ENCODE measurements around the gene CCS.
"Not testable (repeated sequence)": the region's sequence is repeated elsewhere in the genome, so short reads cannot be mapped to it uniquely, and the experiment has no call there.

The CCS gene

DNA sequence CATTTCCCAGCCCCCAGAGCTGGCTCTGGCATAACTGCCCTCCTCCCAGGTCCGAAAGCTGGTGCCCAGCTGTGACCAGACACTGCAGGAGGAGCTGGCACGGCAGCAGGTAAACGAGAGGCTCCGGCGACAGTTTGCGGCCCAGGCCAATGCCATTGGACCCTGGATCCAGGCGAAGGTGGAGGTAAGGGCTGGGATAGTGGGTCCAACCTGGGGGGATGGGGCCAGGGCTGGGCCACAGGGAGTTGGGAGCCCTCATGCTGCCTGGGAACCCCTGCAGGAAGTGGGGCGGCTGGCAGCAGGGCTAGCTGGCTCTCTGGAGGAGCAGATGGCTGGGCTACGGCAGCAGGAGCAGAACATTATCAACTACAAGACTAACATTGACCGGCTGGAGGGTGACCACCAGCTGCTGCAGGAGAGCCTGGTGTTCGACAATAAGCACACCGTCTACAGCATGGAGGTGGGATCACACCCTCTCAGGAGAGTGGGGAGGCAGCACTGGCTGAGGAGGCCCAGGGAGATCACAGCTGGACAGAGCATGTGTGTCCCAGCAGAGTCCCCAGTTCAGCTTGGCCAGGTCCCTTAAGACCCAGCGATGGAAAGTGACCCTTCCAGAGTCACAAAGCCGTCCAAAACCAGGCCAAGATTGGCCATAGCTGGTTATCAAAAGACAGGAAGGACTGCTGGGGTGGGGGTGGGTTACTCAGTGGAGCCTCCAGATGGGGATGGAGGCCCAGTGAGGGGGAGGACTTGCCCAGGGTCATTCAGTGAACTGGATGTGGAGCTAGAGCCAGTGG is 31.6 kb upstream of the CCS start:
- DNase-seq = no peak

DNA sequence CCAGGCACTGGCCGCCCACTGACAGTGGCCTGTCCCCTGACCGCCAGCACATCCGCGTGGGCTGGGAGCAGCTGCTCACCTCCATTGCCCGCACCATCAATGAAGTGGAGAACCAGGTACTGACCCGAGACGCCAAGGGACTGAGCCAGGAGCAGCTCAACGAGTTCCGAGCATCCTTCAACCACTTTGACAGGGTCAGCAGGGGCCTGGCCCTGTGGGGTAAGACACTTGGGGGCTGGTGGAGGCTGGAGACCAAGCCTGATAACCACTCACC is 31.1 kb upstream of the CCS start:
- DNase-seq = no peak

DNA sequence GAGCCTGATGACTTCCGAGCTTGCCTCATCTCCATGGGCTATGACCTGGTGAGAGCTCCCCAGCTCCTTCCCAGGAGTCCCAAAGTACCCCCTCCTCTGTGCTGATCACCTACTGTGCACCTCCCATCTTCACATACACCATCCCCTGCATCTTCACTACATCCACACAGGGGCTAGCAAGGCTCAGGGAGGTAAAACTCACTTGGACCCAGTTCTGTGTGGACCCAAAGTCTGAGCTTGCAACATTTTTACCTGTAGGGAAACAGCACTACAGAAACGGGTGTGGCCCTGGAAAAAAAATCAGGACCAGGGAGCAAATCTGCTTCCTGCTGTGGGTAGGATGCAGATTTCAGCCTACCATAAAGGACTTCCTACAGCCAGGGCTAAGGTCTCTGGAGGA is 30.7 kb upstream of the CCS start:
- DNase-seq = no peak

DNA sequence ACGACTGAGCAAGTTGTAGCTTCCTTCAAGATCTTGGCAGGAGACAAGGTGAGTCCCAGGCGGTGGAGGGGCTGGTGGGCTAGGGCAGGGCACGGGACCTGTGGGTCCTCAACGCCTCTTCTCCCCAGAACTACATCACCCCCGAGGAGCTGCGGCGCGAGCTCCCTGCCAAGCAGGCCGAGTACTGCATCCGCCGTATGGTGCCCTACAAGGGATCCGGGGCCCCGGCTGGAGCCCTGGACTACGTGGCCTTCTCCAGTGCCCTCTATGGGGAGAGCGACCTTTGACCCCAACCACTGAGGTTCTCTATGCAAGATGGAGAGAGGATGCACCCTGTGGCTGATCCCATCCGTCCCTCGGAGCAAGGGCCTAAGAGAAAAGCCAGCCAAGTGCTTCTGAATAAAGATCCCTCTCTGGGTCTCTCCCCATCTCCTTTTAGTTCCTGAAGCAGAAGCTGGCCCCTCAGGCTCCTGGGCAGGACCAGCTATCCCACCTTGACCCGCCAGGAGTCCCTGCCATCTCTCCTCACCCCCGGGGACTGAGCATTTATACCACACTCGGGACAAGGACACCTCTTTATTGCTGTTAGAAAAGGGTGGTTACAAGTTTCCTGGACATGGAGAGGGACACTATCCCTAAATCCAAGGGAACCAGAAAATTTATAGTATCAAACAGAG is 29.9 kb upstream of the CCS start:
- no peak for DNase-seq

DNA sequence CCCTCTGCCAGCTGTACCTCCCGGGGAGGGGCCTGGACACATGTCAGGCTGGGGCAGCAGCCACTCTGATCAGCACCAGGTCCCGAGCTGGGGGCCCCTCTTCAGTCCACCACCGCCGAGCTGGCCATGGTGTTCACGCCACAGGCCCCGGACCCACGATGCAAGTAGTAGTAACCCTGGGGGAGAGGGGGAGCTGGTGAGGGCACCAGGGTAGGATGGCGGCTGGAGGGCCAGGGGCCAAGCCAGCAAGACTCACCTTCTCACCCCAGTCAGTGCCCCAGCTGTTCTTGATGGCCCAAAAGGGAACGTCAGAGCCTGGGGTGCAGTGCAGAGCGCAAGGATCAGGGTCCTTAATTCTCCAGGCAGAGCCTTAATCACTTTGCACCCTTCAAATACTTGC is 29.2 kb upstream of the CCS start:
- no peak for DNase-seq

DNA sequence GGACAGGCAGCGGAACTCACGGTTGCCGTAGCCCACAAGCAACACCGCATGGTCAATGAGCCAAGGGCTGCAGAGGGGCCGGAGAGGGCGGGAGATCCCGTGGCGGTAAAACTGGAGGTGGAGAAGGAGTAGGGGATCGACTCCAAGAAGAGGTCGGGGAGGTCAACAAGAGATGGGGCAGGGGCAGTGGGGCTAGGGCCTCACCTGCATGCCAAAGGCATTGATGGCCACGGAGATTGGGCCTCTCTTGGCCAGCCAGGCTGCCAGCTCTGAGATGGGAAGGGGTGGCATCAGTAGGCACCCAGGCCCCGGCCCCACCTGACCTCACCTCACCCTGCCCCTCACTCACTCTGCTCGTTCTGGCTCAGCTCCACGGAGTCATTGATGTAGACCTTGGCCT is 28.4 kb upstream of the CCS start:
- DNase-seq = no peak

DNA sequence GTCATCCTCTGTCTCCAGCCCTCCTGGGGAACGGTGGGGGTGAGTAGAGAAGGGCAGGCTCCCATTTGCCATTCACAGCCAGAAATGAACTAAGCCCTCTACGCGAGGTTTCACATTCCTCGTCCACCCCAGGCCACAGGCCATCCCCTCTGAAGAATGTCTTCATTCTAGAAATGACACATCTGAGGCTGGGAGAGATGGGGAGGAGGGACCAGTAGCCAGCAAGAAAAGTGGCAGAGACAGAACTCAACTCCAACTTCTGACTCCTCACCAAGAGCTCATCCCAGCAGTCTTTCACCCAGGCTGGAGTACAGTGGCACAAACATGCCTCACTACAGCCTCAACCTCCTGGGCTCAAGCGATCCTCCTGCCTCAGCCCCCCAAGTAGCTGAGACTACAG is 28.0 kb upstream of the CCS start:
- no peak for DNase-seq

DNA sequence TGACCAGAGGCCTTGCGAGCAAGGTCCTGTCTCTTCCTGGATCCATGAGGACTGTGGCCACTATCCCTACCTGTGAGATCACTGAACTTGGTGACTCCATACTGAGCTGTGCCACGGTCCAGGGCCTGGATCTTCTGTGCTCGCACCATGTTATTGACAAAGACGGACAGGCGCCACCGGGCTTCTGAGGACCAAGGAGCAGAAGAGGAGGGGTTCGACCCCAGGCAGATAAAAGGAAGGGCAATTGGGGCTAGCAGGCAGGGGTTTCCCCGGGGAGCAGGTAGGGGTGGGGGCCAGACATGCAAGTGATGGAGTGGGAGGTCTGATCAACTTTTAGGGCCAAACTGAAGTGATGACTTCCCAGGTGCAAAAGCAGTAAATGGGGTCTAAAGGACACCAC is 26.8 kb upstream of the CCS start:
- no peak for DNase-seq

DNA sequence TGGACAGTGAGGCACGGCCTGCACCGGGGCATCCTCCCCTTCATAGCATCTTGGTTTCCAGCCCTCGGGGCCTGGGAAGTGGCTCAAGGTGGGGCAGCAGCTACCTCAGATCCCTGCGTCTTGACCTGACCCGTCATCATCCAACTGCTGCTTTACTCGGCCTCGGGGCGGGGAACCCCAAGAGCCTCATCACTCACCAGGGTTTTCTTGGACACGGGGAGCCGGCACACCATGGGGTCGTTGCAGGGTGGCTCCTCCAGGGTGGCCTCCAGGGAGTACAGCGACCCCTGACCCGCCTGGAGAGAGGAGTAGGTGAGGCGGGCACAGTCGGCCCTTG is 25.2 kb upstream of the CCS start:
- DNase-seq = no peak

DNA sequence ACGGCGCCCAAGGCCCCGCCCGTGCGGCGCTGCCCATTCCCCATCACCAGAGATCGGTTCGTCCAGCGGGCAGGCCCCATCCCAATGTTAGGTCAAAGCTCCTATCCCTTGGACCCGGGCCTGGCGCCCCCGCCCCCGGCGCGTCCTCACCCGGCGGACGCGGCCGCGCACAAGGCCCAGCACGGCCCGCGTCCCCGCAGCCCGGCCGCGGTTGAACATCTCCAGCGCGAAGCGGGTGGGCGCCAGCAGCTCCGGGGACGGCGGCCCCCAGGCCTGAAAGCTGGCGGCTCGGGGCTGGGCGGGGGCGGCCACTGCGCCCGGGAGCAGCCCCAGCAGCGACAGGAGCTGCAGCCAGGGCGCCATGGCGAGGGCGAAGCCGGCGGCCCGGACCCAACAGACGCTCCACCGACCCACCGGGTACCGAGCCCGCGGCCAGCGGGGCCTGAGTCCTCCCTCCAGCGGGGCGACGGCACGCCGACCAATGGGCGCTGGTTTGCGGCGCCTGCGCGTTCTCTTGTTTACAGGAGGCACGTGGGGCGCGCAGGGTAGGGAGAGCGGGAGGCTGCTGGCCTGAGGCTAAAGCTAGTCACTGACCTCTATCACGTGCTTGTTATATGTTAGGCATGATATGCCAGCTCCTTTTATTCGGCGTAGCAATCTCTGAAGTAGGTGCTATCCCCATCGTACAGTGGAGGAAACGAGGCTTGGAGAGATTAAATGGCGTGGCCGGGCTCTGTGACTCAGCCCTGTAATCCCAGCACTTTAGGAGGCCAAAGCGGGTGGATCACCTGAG is 24.7 kb upstream of the CCS start, which contains the start of gene CTSF:
CTSF (minus strand) TSS at position 483 of the 793 bp plus-strand sequence; CDS start at position 363, 120 bp downstream.
- DNase-seq = peak; percentile 31 to 53

DNA sequence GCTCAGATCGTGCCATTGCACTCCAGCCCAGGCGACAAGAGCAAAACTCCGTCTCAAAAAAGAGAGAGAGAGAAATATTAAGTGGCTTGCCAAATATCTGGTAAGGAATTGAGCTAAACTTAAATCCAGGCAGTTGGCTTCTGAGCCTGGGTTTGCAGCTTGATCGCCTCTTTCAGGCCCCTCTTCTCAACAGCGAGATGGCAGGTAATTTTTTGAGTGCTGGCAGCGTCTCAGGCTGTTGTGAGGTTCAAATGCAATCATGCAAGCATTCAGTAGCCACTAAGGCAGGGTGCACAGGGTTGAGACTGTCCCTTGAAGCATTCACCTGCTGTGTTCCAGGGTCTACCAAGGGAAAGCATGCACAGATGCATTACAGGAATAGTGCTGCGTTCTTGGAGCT is 23.9 kb upstream of the CCS start:
- DNase-seq = no peak

DNA sequence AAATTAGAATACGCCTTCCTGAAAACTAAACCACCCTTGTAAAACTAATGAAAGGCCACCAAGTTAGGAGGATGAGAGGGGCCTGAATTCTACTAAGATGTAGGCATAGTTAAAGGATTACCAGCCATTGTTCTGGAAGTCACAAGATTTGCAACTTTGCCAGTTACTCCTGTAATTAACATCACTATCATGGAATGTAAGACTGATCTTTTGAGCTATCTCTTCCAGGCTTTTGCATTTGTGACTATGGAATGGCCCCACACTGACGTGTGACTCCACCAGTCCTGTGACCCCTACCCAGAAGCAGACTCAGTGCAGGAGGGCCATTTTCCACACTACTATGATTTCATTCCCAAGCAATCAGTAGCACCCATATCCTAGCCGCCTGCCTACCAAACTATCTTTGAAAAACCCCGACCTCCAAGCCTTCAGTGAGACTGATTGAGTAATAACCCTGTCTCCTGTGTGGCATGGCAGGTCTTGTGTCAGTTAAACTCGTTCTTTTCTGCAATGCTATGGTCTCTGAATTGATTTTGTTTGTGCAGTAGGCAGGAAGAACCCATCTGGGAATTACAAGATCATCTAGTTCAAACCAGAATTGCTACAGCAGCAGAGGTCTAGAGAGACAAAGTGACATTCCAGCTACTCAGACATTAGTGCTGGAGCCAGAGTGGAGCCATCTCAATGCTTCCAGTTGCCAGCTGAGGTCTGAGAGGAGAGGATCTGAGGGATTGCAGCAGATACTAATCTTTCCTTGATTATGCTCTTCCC is 22.7 kb upstream of the CCS start:
- DNase-seq = no peak

DNA sequence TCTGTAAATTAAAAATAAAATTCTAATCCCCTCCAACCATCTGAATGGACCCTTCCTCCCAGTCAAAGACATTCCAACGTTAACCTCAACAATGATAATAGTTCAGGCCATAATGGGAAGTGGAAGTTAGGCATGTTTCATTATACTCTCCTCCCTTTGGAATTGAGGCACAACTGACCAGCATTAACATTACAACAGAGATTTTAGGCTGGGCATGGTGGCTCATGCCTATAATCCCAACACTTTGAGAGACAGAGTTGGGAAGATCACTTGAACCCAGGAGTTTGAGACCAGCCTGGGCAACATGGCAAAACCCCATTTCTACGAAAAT is 22.2 kb upstream of the CCS start:
- DNase-seq = no peak

DNA sequence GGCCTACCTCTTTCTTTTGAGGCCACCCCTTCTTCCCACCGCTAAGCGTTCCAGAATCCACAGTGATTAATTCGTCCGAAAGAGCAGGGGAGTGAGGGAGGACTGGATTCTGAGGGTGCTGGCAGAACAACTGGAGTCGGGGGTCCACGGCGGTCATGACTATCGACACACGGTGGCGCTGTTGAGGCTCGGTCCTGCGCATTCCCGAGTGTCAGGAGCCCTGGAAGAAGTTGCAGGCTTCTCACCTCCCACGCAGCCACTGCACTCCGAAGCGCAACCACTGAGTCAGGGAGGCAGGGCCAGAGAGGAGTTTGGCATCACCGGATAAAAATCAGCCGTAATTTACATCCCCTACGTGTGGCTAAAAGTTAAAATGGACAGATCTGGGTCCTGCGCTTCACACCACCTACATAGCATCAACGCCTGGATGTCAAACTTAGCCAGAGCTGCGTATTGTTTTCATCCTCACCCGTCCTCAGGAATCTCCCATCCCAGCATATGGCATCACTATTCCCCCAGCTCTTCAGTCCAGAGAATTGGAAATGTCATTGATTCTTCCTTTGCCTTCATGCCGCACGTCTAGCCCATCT is 13.9 kb upstream of the CCS start:
- peak; percentile 17 to 26 for DNase-seq

DNA sequence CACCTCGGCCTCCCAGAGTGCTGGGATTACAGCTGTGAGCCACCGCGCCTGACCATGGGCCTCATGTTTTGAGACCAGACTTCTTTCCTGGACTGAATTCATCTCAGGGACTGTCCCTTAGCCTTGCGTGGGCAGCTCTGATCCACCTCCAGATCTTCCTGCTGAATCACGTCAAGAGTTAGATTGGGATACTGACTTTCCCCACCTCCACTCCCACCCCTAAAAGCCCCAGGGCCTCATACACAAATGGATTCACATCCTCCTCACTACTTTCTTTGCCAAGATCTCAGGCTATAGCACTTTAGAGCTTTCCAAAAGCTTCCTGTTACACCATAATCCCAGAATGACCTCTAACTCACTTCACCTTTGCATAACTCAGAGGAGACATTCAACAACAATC is 12.2 kb upstream of the CCS start:
- DNase-seq = no peak

DNA sequence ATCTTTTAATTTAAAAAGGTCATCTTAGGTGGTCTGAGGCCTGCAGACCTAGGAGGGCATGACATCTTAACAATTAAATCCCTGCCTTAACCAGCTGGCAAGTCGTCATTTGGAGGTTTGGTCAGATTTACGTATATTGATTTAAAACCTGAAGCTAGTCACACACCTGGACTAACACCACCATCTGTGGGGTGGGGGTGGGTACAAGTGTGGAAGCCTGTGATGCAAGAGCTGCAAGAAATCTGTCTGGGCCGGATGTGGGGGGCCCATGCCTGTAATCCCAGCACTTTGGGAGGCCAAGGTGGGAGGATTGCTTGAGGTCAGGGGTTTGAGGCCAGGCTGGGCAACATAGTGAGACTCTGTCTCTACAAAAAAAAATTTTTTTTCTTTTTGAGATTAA is 11.7 kb upstream of the CCS start:
- no peak for DNase-seq

DNA sequence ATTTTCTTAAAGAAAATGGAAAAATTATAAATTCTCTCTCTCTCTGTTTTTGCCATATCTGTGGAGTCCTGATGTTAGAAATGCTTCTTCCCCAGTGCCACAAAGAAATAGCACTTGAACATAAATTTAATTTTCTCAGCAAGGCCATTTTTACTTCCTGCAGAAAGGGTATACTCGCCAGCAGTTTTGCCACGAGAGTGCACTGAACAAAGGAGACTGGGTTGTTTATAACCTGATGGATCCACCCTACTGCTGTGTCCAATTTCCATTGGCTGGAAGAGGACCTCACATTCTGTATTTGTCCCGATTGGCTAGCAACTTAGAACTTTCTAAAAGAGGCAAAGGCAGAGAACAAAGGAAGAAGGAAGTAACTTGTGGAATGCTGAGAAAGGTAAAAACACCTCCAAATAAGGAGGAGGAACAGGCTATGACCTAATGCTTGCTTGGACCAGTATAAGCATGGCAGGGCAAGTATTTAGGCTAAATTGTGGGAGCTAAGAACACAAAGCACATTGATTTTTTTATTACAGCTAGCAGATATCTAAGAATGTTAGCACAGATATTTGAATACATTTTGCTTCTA is 10.3 kb upstream of the CCS start:
- not testable (repeated sequence) for DNase-seq

DNA sequence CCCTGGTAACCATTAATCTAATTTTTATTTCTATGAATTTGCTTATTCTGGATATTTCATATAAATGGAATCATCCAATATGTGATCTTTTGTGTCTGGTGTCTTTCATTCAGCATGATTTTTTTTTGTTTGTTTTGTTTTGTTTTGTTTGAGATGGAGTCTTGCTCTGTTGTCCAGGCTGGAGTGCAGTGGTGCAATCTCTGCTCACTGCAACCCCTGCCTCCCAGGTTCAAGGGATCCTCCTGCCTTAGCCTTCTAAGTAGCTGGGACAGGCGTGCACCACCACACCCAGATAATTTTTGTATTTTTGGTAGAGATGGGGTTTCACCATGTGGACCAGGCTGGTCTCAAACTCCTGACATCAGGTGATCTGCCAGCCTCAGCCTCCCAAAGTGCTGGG is 7.5 kb upstream of the CCS start:
- DNase-seq = not testable (repeated sequence)

DNA sequence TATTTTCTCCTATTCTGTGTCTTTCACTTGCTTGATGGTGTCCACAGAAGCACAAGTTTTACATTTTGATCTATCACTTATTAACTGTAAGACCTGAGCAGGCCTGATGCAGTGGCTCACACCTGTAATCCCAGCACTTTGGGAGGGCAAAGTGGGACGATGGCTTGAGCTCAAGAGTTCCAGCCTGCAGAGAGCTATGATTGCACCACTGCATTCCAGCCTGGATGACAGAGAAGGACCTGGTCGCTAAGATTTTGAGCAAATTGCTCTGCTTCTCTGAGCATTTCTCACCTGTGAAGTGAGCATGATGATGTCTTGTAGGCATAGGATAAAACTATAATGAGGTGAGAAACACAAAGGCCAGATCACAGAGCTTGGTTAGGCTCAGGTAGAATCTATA is 6.8 kb upstream of the CCS start:
- DNase-seq = no peak

DNA sequence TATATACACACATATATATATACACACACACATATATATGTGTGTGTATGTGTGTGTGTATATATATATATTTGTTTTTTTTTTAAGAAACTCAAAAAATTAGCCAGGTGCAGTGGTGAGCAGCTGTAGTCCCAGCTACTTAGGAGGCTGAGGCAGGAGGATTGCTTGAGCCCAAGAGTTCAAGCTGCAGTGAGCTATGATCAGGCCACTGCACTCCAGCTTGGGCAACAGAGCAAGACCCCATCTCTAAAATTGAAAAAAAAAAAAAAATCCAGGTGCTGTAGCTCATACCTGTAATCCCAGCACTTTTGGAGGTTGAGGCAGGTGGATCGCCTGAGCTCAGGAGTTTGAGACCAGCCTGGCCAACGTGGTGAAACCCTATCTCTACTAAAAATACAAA is 3.7 kb upstream of the CCS start:
- not testable (repeated sequence) for DNase-seq

DNA sequence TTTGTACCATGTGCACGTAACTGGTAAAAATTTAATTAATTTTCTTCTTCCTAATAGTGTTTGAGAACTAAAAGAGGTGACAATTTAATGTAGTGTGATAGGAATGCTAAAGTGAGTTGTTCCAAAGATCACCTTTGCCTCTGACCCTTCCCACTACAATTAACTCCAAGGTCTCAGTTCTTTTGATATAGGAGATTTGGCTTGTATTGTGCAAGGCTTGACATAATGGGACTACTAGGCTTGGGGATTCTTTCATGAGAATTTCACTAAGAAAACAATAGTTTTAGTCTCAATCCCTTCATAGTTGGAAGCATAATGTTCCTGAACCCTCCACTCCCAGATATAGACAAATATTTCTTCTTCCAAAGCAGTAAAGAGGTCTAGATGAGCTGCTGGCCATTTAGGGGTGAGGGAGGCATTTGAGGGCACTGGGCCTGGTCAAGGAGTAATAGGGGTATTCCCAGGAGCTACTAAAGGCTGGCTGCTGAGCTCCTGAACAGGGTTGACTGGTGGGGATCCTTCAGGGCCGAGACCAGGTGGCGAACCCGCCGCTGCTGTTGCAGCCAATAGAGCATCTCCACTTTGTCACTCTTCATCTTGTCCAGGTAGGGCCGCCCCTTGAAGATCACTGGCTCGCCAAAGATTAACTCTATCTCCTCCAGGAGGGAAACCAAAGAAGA is 2.8 kb upstream of the CCS start:
- no peak for DNase-seq

DNA sequence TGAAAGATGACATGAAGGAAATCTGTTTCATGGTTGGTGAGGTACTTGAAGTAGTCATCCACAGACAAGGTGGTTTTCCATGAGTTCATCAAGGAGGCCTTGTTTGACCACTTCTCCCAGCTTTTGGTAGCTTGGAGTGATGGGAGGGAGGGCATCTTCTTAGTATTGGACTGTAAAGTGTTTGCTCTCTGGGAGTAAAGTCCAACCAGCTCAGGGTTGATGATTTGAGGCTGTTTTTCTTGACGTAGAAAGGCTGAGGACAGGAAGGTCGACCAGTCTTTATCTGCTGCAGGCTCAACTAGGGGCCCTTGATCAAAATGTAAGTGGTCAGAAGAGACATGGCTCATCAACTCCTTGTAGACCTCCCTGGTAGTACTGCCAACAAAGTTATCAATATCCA is 1.8 kb upstream of the CCS start:
- DNase-seq = no peak

Measured in AML-193 (cell line).